Measurements from ENCODE around the gene LDLRAD2.

DNA sequence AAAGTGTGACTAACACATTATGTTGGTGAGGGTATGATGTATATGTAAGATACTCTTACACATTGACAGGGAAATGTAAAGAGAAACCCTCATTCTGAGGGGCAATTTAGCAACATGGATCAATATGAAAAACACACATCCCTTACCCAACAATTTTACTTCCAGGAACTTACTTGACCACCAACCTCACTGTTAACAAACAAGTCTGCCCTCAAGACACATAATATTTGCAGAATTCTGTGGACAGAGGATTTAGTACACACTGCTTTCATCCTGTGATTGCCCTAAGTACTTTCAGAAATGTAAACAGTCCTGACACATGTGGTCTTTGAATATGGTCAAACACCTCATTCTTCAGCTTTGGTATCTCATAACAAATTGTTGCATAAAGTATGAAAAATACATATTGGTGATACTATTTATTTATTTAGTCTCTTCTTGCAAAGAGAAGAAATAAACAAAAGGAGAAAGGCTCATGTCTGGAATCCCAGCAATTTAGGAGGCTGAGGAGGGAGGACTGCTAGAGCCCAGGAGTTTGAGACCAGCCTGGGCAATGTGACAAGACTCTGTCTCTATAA, 36.0 kb upstream of the LDLRAD2 start:
- no peak for TF ChIP-seq TCF7L2 (IDR thresholded peaks at IDR 0.05; ENCODE audit: borderline replicate concordance, extremely low read depth, insufficient read depth, insufficient read length)
- no peak for TF ChIP-seq POLR2A (IDR thresholded peaks at IDR 0.05; ENCODE audit: borderline replicate concordance, extremely low read depth, insufficient read depth, insufficient read length)
- no peak for TF ChIP-seq ELF1 (IDR thresholded peaks at IDR 0.05; ENCODE audit: borderline replicate concordance, low read depth)
- no peak for TF ChIP-seq RAD21 (IDR thresholded peaks at IDR 0.05; ENCODE audit: low read depth)
- TF ChIP-seq, protein P1, sequence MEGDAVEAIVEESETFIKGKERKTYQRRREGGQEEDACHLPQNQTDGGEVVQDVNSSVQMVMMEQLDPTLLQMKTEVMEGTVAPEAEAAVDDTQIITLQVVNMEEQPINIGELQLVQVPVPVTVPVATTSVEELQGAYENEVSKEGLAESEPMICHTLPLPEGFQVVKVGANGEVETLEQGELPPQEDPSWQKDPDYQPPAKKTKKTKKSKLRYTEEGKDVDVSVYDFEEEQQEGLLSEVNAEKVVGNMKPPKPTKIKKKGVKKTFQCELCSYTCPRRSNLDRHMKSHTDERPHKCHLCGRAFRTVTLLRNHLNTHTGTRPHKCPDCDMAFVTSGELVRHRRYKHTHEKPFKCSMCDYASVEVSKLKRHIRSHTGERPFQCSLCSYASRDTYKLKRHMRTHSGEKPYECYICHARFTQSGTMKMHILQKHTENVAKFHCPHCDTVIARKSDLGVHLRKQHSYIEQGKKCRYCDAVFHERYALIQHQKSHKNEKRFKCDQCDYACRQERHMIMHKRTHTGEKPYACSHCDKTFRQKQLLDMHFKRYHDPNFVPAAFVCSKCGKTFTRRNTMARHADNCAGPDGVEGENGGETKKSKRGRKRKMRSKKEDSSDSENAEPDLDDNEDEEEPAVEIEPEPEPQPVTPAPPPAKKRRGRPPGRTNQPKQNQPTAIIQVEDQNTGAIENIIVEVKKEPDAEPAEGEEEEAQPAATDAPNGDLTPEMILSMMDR (IDR thresholded peaks at IDR 0.05 in 2 of 3, conservative IDR thresholded peaks at IDR 0.05 in 1 of 3; ENCODE audit: borderline replicate concordance in 1 of 3, insufficient read depth in 1 of 3, low read depth in 2 of 3, low read length in 2 of 3): no peak
- no peak for TF ChIP-seq FOSL1 (IDR thresholded peaks at IDR 0.05; ENCODE audit: low read depth)
- TF ChIP-seq, protein P2, sequence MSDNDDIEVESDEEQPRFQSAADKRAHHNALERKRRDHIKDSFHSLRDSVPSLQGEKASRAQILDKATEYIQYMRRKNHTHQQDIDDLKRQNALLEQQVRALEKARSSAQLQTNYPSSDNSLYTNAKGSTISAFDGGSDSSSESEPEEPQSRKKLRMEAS (IDR thresholded peaks at IDR 0.05): no peak
- TF ChIP-seq EZH2 (IDR thresholded peaks at IDR 0.05): no peak
- no peak for TF ChIP-seq ZNF274 (IDR thresholded peaks at IDR 0.05; ENCODE audit: low read depth, low read length)
- no peak for TF ChIP-seq POLR2AphosphoS5 (IDR thresholded peaks at IDR 0.05; ENCODE audit: low read depth, low read length)
- TF ChIP-seq CEBPB (IDR thresholded peaks at IDR 0.05; ENCODE audit: low read depth): no peak
- TF ChIP-seq, protein P3, sequence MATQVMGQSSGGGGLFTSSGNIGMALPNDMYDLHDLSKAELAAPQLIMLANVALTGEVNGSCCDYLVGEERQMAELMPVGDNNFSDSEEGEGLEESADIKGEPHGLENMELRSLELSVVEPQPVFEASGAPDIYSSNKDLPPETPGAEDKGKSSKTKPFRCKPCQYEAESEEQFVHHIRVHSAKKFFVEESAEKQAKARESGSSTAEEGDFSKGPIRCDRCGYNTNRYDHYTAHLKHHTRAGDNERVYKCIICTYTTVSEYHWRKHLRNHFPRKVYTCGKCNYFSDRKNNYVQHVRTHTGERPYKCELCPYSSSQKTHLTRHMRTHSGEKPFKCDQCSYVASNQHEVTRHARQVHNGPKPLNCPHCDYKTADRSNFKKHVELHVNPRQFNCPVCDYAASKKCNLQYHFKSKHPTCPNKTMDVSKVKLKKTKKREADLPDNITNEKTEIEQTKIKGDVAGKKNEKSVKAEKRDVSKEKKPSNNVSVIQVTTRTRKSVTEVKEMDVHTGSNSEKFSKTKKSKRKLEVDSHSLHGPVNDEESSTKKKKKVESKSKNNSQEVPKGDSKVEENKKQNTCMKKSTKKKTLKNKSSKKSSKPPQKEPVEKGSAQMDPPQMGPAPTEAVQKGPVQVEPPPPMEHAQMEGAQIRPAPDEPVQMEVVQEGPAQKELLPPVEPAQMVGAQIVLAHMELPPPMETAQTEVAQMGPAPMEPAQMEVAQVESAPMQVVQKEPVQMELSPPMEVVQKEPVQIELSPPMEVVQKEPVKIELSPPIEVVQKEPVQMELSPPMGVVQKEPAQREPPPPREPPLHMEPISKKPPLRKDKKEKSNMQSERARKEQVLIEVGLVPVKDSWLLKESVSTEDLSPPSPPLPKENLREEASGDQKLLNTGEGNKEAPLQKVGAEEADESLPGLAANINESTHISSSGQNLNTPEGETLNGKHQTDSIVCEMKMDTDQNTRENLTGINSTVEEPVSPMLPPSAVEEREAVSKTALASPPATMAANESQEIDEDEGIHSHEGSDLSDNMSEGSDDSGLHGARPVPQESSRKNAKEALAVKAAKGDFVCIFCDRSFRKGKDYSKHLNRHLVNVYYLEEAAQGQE (IDR thresholded peaks at IDR 0.05; ENCODE audit: low read depth): no peak
- no peak for TF ChIP-seq EZH2phosphoT487 (IDR thresholded peaks at IDR 0.05; ENCODE audit: borderline replicate concordance)
- TF ChIP-seq SP1 (IDR thresholded peaks at IDR 0.05; ENCODE audit: low read depth): no peak

Data from HCT116 (cell line).